NCI-H2196 treated with DMSO at 0.1 percent for 48 hours (cell line): Measurements from ENCODE around the gene PIK3R1.

Experiments
- DNase-seq: peaks from one replicate; lab custom pipeline; 2025; ENCODE audit not compliant: unreplicated experiment; lab: John Stamatoyannopoulos, UW

The PIK3R1 gene

GRCh38 chr5:68251386-68251785, 35.8 kb downstream of the PIK3R1 start:
- no peak for DNase-seq

GRCh38 chr5:68251804-68252522, 36.4 kb downstream of the PIK3R1 start:
- DNase-seq, result no peak

GRCh38 chr5:68252673-68253623, 37.4 kb downstream of the PIK3R1 start:
- DNase-seq, result no peak

GRCh38 chr5:68253624-68254585, 38.3 kb downstream of the PIK3R1 start:
- no peak for DNase-seq

- no peak for DNase-seq
Measured at GRCh38 chr5:68254810-68255209, 39.3 kb downstream of the PIK3R1 start.

GRCh38 chr5:68255305-68256120, 40.0 kb downstream of the PIK3R1 start:
- DNase-seq, result no peak

- DNase-seq, result no peak
Measured at GRCh38 chr5:68257210-68257609, 41.7 kb downstream of the PIK3R1 start.

- DNase-seq, result no peak
Measured at GRCh38 chr5:68258531-68258930, 43.0 kb downstream of the PIK3R1 start.

- DNase-seq, result no peak
Measured at GRCh38 chr5:68259700-68260099, 44.1 kb downstream of the PIK3R1 start.

GRCh38 chr5:68260467-68260866, 44.9 kb downstream of the PIK3R1 start:
- DNase-seq, result no peak

GRCh38 chr5:68261169-68261568, 45.6 kb downstream of the PIK3R1 start:
- no peak for DNase-seq

GRCh38 chr5:68261569-68262065, 46.1 kb downstream of the PIK3R1 start:
- DNase-seq, result no peak

- no peak for DNase-seq
Measured at GRCh38 chr5:68264024-68264956, 48.7 kb downstream of the PIK3R1 start.

GRCh38 chr5:68265347-68265746, 49.8 kb downstream of the PIK3R1 start:
- no peak for DNase-seq

GRCh38 chr5:68265822-68266395, 50.4 kb downstream of the PIK3R1 start:
- DNase-seq, result no peak

GRCh38 chr5:68266457-68266856, 50.9 kb downstream of the PIK3R1 start:
- no peak for DNase-seq

- no peak for DNase-seq
Measured at GRCh38 chr5:68267066-68267465, 51.5 kb downstream of the PIK3R1 start.

- DNase-seq, result no peak
Measured at GRCh38 chr5:68268101-68268851, 52.7 kb downstream of the PIK3R1 start.
